Body of pancreas (tissue), 4 donors: ENCODE results near the gene SYNE3.

Source experiments
- CTCF ChIP-seq, 7 experiments: fragments of 450-650 bp in 4 of 7; fragments of 200-600 bp in 3 of 7; sonication (generic) in 3 of 7; IDR thresholded peaks; one replicate each; pipeline ENCODE4 v1.5.1; 2016 to 2019; ENCODE audit warnings: antibody characterized with exemption in 7 of 7
- POLR2A ChIP-seq, 3 donors: fragments of 450-650 bp; IDR thresholded peaks; one replicate each; pipeline ENCODE4 v1.6.1; 2016; ENCODE audit warnings: antibody characterized with exemption in 3 of 3, mild to moderate bottlenecking in 2 of 3

DNA sequence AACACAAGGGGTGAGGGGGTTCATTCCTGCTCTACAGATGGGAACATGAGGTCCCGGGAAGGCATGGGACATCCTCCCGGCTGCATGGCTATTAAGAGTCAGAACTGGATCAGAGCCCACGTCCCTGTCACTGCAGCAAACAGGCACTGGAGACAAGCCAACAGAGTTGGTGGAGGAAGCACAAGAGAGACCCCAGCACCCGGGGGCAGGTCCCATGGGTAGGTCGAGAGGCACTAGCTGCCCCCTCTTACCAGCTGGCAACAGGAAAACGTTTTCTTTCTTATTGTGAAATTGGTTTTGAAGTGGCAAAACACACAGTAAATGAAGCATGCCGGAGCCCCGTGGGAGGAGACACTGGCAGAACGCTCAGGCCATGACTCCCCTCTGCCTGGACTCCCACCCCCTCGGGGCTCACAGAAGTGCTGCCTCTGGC lies 43.6 kb downstream of the SYNE3 start:
- TF ChIP-seq CTCF (IDR thresholded peaks at IDR 0.05) (no peak), POLR2A (IDR thresholded peaks at IDR 0.05) (no peak)
